ENCODE results near the gene GPRC5C. TPM values are rescaled to one million over a fixed set of nuclear protein-coding genes. Genes with fewer than 3 reads are reported as not detected.

Gene GPRC5C
- total RNA-seq, 6 experiments from 2014 or later, result not detected

DNA sequence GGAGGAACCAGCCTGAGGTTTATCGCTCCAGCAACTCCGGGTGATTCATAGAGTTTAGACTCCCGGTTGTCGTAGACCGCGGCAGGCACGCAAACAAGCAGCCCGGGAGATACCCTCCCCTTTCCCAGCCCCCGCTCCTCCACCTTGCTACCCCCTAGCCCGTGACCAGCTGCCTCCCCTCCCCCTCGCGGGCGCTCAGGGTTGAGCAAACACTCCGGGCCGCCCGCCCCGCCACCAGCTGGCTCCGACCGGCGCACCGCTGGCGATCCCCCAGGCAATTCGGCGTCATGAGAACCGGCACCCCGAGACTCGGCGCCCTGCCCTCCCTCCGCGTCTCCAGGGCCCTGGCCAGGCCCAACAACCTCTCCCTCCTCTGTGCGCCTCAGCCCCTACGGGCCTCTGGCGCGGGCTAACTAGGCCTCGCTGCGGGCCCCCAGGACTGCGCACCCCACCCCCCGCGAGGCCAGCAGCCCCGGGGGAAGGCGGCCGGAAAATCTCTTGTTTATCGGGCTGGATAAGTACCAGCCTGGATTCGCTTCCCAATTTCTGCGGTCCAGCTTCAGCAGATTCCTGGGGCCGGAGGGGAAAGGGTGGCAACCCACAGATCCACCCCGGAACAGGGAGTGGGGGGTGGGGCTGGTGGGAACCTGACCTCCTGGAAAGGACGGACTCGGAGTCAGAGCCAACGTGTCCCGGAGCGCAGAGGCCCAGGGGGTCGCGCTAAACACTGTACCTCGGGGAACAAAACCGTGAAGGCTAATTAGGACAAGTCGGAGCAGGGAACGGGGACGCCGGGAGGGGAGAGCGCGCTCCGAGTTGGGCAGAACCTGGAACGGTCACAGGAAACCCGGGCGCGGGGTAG lies 951 bp upstream of the GPRC5C start:
- TF ChIP-seq, protein P1, sequence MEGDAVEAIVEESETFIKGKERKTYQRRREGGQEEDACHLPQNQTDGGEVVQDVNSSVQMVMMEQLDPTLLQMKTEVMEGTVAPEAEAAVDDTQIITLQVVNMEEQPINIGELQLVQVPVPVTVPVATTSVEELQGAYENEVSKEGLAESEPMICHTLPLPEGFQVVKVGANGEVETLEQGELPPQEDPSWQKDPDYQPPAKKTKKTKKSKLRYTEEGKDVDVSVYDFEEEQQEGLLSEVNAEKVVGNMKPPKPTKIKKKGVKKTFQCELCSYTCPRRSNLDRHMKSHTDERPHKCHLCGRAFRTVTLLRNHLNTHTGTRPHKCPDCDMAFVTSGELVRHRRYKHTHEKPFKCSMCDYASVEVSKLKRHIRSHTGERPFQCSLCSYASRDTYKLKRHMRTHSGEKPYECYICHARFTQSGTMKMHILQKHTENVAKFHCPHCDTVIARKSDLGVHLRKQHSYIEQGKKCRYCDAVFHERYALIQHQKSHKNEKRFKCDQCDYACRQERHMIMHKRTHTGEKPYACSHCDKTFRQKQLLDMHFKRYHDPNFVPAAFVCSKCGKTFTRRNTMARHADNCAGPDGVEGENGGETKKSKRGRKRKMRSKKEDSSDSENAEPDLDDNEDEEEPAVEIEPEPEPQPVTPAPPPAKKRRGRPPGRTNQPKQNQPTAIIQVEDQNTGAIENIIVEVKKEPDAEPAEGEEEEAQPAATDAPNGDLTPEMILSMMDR (IDR thresholded peaks at IDR 0.05), result no peak
- no peaks in the 10 kb centered on the region for H3K4me1 Mint-ChIP-seq (ENCODE audit: low read depth)
- H3K27me3 Mint-ChIP-seq (ENCODE audit: insufficient read depth), result peaks cover 10% of the 10 kb centered on the region
- DNase-seq, result no peak
- H3K36me3 Mint-ChIP-seq (ENCODE audit: low read depth), result peaks cover 7% of the 10 kb centered on the region; the same call in 1 of the 2 replicates
- peaks cover 43% of the 10 kb centered on the region for H3K9me3 Mint-ChIP-seq
- no peak overlapping the region for H3K27ac Mint-ChIP-seq
- H3K4me3 Mint-ChIP-seq, result no peak overlapping the region

DNA sequence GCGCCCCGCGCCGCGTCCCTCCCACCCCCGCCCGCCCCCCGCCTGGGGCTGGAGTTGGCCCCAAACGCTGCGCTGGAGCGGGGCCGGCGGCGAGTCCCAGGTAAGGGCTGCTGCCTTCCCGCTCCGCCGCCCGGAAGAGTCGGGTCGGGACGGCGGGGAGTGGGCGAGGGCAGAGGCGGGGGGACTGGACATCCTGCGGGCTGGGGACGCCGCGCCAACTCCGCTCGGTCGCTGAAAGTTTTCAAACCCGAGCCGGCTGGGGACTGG lies 469 bp downstream of the GPRC5C start:
- H3K9me3 Mint-ChIP-seq, result peaks cover 48% of the 10 kb centered on the region
- TF ChIP-seq, protein P1 (IDR thresholded peaks at IDR 0.05), result no peak
- no peak for DNase-seq
- no peak overlapping the region for H3K4me3 Mint-ChIP-seq
- H3K27me3 Mint-ChIP-seq (ENCODE audit: insufficient read depth), result peaks cover 6% of the 10 kb centered on the region
- no peaks in the 10 kb centered on the region for H3K36me3 Mint-ChIP-seq (ENCODE audit: low read depth)
- no peaks in the 10 kb centered on the region for H3K4me1 Mint-ChIP-seq (ENCODE audit: low read depth)
- H3K27ac Mint-ChIP-seq, result no peak overlapping the region

DNA sequence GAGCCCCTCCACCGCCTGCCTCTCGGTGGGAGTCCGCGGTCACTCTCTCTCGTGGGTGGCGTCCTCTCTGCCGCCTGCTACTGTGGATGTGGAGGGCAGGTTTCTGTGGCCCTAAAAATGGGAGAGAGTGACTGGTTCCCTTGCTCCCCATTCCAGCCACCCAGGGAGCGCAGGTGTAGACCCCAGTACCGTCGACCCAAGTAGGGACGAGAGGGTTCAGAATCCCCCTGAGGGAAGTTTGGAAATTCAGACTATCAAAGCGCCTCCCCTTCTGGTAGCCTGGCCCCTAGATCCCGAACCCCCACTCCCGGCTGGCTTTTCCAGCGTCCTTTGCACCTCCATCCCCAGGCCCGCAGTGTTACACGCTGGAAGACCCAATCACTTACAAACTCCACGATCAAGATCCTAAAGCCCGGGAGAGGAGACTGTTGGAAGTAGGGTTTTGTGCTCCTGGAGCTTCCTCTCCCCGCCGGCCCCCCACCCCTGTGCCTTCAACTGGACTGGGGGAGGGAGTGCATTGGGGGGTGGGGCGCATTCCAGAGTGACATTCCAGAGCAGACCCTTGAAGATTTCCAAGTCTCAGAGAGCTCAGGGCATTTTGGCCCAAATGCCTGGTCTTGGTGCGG lies 991 bp downstream of the GPRC5C start:
- Mint-ChIP-seq H3K4me3 (no peak overlapping the region), H3K36me3 (ENCODE audit: low read depth) (no peaks in the 10 kb centered on the region), H3K27me3 (ENCODE audit: insufficient read depth) (peaks cover 6% of the 10 kb centered on the region), H3K9me3 (peaks cover 53% of the 10 kb centered on the region), H3K4me1 (ENCODE audit: low read depth) (no peaks in the 10 kb centered on the region), H3K27ac (no peak overlapping the region)
- TF ChIP-seq, protein P1 (IDR thresholded peaks at IDR 0.05), result no peak
- DNase-seq, result no peak

- peaks cover 51% of the 10 kb centered on the region for H3K9me3 Mint-ChIP-seq
- TF ChIP-seq, protein P1 (IDR thresholded peaks at IDR 0.05), result no peak
- no peaks in the 10 kb centered on the region for H3K36me3 Mint-ChIP-seq (ENCODE audit: low read depth)
- no peaks in the 10 kb centered on the region for H3K4me1 Mint-ChIP-seq (ENCODE audit: low read depth)
- H3K27ac Mint-ChIP-seq, result no peak overlapping the region
- no peak overlapping the region for H3K4me3 Mint-ChIP-seq
- peaks cover 6% of the 10 kb centered on the region for H3K27me3 Mint-ChIP-seq (ENCODE audit: insufficient read depth)
- no peak for DNase-seq
Measured at GRCh38 chr17:74433421-74434121, 1.7 kb downstream of the GPRC5C start.

GRCh38 chr17:74435775-74436359 lies 4.0 kb downstream of the GPRC5C start:
- DNase-seq, result no peak
- Mint-ChIP-seq H3K27ac (no peak overlapping the region), H3K4me1 (ENCODE audit: low read depth) (no peaks in the 10 kb centered on the region), H3K36me3 (ENCODE audit: low read depth) (0 out of 2 replicates have a peak, but pooled peaks cover 4% of the 10 kb centered on the region), H3K27me3 (ENCODE audit: insufficient read depth) (peaks cover 6% of the 10 kb centered on the region), H3K9me3 (peaks cover 57% of the 10 kb centered on the region), H3K4me3 (no peak overlapping the region)
- TF ChIP-seq, protein P1 (IDR thresholded peaks at IDR 0.05), result no peak

Data from HFFc6 (cell line).